WTC11 (cell line): ENCODE results near the gene CDH2. TPM values are rescaled to one million over a fixed set of nuclear protein-coding genes. Genes with fewer than 3 reads are reported as not detected.

ENCODE experiments used
- ATAC-seq: fragments of 200-7000 bp; cut with Tn5 transposase; 2 replicates; pipeline ENCODE4 v1.10.0; 2021; ENCODE audit warnings: mild to moderate bottlenecking, moderate library complexity
- CTCF ChIA-PET: fragments of 300-600 bp; sonication (Branson Sonifier 250); formaldehyde crosslinking; loops from one replicate; lab custom pipeline; 2021; ENCODE audit warnings: antibody characterized with exemption; lab: Charles Lee
- POLR2A ChIA-PET: fragments of 350-600 bp; sonication (Branson Sonifier 250); formaldehyde crosslinking; loops from one replicate; lab custom pipeline; 2021; ENCODE audit warnings: antibody characterized with exemption; lab: Charles Lee
- DNase-seq: peaks from one replicate; pipeline ENCODE4 v3.0.0; 2021; ENCODE audit warnings: low spot score
- H3K27ac Mint-ChIP-seq: 2 replicates; pipeline ENCODE4 v1.8.0; 2021; ENCODE audit warnings: mixed read lengths
- H3K27me3 Mint-ChIP-seq: 2 replicates; pipeline ENCODE4 v1.8.0; 2021; ENCODE audit warnings: low read depth, mild to moderate bottlenecking, moderate library complexity, mixed read lengths
- H3K36me3 Mint-ChIP-seq: 2 replicates; pipeline ENCODE4 v1.8.0; 2021; ENCODE audit warnings: mixed read lengths
- H3K4me1 Mint-ChIP-seq: 2 replicates; pipeline ENCODE4 v1.8.0; 2022; ENCODE audit warnings: mixed read lengths
- H3K4me3 Mint-ChIP-seq: 2 replicates; pipeline ENCODE4 v1.8.0; 2021; ENCODE audit warnings: mild to moderate bottlenecking, moderate library complexity, mixed read lengths
- H3K9me3 Mint-ChIP-seq: 2 replicates; pipeline ENCODE4 v1.8.0; 2021; ENCODE audit warnings: mixed read lengths
- ATF1 ChIP-seq: sonication (generic); formaldehyde crosslinking; IDR thresholded peaks from 2 replicates; pipeline ENCODE4 v1.8.1; 2023; ENCODE audit warnings: mild to moderate bottlenecking, moderate library complexity, missing genetic modification reagents
- CBFB ChIP-seq: sonication (generic); formaldehyde crosslinking; IDR thresholded peaks from 2 replicates; pipeline ENCODE4 v1.8.1; 2022; ENCODE audit warnings: mild to moderate bottlenecking, low read depth, missing genetic modification reagents
- ETV6 ChIP-seq: sonication (generic); formaldehyde crosslinking; IDR thresholded peaks from 2 replicates; pipeline ENCODE4 v1.8.1; 2022; ENCODE audit warnings: mild to moderate bottlenecking, missing genetic modification reagents
- FOXK1 ChIP-seq: sonication (generic); formaldehyde crosslinking; IDR thresholded peaks from 2 replicates; pipeline ENCODE4 v1.8.0; 2022; ENCODE audit warnings: mild to moderate bottlenecking, moderate library complexity, missing genetic modification reagents
- GABPB1 ChIP-seq: sonication (generic); formaldehyde crosslinking; IDR thresholded peaks from 2 replicates; pipeline ENCODE4 v1.8.1; 2023; ENCODE audit warnings: mild to moderate bottlenecking, missing genetic modification reagents
- GTF2I ChIP-seq: fragments of 250-450 bp; sonication (Bioruptor Pico); conservative IDR thresholded peaks from 2 replicates; pipeline ENCODE4 v1.4.0; 2021; ENCODE audit warnings: mild to moderate bottlenecking
- NR3C1 ChIP-seq: sonication (generic); formaldehyde crosslinking; conservative IDR thresholded peaks from 2 replicates; pipeline ENCODE4 v1.8.1; 2023; ENCODE audit warnings: low read depth, mild to moderate bottlenecking, missing genetic modification reagents
- SP1 ChIP-seq: sonication (generic); formaldehyde crosslinking; conservative IDR thresholded peaks from 2 replicates; pipeline ENCODE4 v1.8.1; 2022; ENCODE audit warnings: missing genetic modification reagents
- ZNF416 ChIP-seq: fragments of 250-450 bp; sonication (Bioruptor Pico); IDR thresholded peaks from 2 replicates; pipeline ENCODE4 v1.9.0; 2021; ENCODE audit warnings: mild to moderate bottlenecking, inconsistent platforms
- total RNA-seq: library from RNA; stranded (reverse); gene quantifications from 3 replicates; pipeline ENCODE4 v1.2.3, GENCODE V29; 2021
- TF ChIP-seq, protein P1 (sequence below): sonication (generic); formaldehyde crosslinking; IDR thresholded peaks from 2 replicates; pipeline ENCODE4 v1.8.1; 2022; ENCODE audit warnings: low read depth, missing genetic modification reagents, borderline replicate concordance
- TF ChIP-seq, protein P2 (sequence below): fragments of 250-450 bp; sonication (Bioruptor Pico); IDR thresholded peaks from 2 replicates; pipeline ENCODE4 v1.9.0; 2021; ENCODE audit warnings: mild to moderate bottlenecking, borderline replicate concordance
- TF ChIP-seq, protein P3 (sequence below): fragments of 250-450 bp; sonication (Bioruptor Pico); IDR thresholded peaks from 2 replicates; pipeline ENCODE4 v1.8.0; 2021; ENCODE audit warnings: mild to moderate bottlenecking

Gene CDH2
- total RNA-seq, 1 experiment from 2014 or later: 17.3 TPM

DNA sequence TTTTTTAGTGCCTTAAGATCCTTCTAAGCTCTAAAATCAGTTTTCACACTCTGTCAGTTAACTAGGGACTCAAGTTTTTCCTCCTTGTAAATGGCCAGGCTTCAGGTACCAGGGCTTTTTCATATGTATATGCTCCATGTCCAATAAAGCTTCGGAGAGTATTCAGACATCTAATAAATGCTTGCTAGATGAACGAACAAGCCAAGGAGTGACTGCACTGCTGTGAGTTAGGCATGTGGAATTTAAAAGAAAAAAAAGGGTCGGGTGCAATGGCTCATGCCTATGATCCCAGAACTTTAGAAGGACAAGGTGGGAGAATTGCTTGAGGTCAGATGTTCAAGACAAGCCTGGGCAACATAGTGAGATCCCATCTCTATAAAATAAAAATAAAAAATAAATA is 81.9 kb downstream of the CDH2 start (continued):
- TF ChIP-seq, protein P1, sequence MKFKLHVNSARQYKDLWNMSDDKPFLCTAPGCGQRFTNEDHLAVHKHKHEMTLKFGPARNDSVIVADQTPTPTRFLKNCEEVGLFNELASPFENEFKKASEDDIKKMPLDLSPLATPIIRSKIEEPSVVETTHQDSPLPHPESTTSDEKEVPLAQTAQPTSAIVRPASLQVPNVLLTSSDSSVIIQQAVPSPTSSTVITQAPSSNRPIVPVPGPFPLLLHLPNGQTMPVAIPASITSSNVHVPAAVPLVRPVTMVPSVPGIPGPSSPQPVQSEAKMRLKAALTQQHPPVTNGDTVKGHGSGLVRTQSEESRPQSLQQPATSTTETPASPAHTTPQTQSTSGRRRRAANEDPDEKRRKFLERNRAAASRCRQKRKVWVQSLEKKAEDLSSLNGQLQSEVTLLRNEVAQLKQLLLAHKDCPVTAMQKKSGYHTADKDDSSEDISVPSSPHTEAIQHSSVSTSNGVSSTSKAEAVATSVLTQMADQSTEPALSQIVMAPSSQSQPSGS (CRISPR knock-in tag): no peak
- TF ChIP-seq ZNF416 (CRISPR knock-in tag) (no peak), ATF1 (CRISPR knock-in tag) (no peak), NR3C1 (CRISPR knock-in tag) (no peak)
- TF ChIP-seq, protein P2, sequence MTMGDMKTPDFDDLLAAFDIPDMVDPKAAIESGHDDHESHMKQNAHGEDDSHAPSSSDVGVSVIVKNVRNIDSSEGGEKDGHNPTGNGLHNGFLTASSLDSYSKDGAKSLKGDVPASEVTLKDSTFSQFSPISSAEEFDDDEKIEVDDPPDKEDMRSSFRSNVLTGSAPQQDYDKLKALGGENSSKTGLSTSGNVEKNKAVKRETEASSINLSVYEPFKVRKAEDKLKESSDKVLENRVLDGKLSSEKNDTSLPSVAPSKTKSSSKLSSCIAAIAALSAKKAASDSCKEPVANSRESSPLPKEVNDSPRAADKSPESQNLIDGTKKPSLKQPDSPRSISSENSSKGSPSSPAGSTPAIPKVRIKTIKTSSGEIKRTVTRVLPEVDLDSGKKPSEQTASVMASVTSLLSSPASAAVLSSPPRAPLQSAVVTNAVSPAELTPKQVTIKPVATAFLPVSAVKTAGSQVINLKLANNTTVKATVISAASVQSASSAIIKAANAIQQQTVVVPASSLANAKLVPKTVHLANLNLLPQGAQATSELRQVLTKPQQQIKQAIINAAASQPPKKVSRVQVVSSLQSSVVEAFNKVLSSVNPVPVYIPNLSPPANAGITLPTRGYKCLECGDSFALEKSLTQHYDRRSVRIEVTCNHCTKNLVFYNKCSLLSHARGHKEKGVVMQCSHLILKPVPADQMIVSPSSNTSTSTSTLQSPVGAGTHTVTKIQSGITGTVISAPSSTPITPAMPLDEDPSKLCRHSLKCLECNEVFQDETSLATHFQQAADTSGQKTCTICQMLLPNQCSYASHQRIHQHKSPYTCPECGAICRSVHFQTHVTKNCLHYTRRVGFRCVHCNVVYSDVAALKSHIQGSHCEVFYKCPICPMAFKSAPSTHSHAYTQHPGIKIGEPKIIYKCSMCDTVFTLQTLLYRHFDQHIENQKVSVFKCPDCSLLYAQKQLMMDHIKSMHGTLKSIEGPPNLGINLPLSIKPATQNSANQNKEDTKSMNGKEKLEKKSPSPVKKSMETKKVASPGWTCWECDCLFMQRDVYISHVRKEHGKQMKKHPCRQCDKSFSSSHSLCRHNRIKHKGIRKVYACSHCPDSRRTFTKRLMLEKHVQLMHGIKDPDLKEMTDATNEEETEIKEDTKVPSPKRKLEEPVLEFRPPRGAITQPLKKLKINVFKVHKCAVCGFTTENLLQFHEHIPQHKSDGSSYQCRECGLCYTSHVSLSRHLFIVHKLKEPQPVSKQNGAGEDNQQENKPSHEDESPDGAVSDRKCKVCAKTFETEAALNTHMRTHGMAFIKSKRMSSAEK (CRISPR knock-in tag): no peak

DNA sequence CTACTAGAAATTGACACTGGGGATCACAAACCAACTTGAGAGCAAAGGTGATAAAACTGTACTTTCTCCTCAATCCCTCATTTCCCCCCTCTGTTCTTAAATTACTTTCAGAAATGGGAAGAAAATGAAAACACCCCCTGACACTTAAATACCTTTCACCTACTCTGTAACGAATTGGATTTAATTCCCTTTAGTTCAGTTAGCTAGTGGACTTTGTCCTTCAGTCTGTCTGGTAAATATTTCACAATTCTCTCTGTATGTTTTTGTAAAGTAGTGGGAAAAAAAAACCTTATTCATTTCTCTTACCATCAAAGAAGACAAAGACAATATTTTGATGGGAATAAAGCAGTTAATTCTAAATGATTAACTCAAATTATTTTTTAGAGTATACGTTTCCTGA is 85.7 kb downstream of the CDH2 start:
- H3K4me3 Mint-ChIP-seq: no peak overlapping the region
- no peak overlapping the region for H3K27ac Mint-ChIP-seq
- peaks cover 28% of the 10 kb centered on the region for H3K4me1 Mint-ChIP-seq
- no peak for ATAC-seq
- CTCF ChIA-PET: no interaction called here
- peaks cover 79% of the 10 kb centered on the region for H3K27me3 Mint-ChIP-seq
- no peaks in the 10 kb centered on the region for H3K36me3 Mint-ChIP-seq
- DNase-seq: no peak
- H3K9me3 Mint-ChIP-seq: no peaks in the 10 kb centered on the region
- POLR2A ChIA-PET: no interaction called here
- no peak for TF ChIP-seq ETV6
- 0 out of 2 replicates have a peak, but pooled peaks have one; percentile 28 for TF ChIP-seq GABPB1

DNA sequence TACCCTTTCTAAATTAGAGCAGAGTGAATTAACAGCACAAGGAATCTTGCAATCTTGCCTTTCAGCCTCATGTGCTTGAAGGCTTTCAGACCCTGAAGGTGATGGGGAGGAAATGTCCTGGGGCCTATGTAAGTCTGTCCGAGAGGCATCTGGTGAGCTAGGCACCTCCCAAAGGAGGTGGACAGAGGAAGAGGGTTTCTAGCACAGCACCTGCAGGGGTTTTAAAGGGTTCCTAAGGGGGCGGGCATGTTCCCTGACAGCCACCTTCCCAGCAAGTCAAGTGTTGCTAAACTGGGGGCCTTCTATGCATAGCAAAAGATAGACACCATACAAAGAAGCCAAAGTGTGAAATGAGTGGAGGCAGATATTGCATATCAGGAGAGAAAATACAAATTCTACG is 88.5 kb downstream of the CDH2 start:
- Mint-ChIP-seq H3K36me3 (no peaks in the 10 kb centered on the region), H3K9me3 (no peaks in the 10 kb centered on the region), H3K27me3 (peaks cover 97% of the 10 kb centered on the region), H3K4me3 (no peak overlapping the region), H3K27ac (no peak overlapping the region), H3K4me1 (peaks cover 32% of the 10 kb centered on the region)
- peak; percentile 48 for TF ChIP-seq SP1 (CRISPR knock-in tag)
- TF ChIP-seq, protein P3, sequence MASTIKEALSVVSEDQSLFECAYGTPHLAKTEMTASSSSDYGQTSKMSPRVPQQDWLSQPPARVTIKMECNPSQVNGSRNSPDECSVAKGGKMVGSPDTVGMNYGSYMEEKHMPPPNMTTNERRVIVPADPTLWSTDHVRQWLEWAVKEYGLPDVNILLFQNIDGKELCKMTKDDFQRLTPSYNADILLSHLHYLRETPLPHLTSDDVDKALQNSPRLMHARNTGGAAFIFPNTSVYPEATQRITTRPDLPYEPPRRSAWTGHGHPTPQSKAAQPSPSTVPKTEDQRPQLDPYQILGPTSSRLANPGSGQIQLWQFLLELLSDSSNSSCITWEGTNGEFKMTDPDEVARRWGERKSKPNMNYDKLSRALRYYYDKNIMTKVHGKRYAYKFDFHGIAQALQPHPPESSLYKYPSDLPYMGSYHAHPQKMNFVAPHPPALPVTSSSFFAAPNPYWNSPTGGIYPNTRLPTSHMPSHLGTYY: no peak
- 0 out of 2 replicates have a peak, but pooled peaks have one; percentile 21 for TF ChIP-seq FOXK1
- ChIA-PET POLR2A (no interaction called here), CTCF (no interaction called here)
- peak; percentile 97 for ATAC-seq
- DNase-seq: peak; percentile 74

DNA sequence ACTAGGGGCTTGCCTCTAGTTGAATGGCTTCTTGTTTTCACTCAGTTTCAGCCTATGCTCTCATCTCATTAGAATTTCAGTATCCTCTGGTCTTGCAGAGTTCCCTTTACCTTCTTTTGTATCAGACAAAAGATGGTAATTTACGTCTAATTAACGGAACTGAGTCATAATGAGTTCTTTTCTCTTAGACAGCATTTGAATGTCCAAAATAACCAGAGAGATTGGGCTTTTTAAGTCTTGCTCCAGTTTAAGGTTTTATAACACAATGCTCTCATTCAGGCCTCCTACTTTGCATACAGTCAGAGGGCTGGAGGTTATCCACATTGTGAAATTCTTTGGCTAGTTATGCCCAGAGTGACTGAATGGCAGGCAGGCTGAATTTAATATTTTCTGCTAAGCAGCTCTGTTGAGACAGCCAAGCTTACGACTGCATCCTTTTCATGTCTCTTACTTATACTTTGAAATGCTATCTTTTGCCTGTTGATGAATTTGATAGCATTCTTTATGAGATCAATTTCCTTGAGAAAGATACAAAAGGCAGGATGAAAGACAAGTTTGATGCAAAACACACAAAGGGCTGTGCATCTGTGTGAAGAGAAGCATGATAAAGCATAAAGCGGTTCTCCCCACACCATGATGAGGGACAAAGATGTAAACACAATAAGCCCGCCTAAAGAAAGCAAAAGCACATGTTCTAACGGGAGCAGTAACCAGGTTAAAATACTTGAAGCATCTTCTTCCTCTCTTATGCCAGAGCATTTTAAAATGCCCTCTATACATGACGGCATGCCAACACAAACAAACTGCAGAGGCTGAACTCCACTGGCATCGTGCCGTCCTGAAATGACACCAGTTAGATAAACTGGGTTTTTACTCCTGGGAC is 90.0 kb downstream of the CDH2 start:
- Mint-ChIP-seq H3K4me1 (peaks cover 30% of the 10 kb centered on the region), H3K36me3 (no peaks in the 10 kb centered on the region)

More for the DNA sequence above, 90.0 kb downstream of the CDH2 start:
- peaks cover 83% of the 10 kb centered on the region for H3K27me3 Mint-ChIP-seq
- ChIA-PET POLR2A (no interaction called here), CTCF (no interaction called here)
- ATAC-seq (peak; percentile 53), DNase-seq (no peak)
- H3K4me3 Mint-ChIP-seq: no peak overlapping the region
- H3K9me3 Mint-ChIP-seq: no peaks in the 10 kb centered on the region
- TF ChIP-seq CBFB: no peak
- TF ChIP-seq GTF2I: no peak
- H3K27ac Mint-ChIP-seq: no peak overlapping the region
